ENCODE data around the gene MYCT1.

DNA sequence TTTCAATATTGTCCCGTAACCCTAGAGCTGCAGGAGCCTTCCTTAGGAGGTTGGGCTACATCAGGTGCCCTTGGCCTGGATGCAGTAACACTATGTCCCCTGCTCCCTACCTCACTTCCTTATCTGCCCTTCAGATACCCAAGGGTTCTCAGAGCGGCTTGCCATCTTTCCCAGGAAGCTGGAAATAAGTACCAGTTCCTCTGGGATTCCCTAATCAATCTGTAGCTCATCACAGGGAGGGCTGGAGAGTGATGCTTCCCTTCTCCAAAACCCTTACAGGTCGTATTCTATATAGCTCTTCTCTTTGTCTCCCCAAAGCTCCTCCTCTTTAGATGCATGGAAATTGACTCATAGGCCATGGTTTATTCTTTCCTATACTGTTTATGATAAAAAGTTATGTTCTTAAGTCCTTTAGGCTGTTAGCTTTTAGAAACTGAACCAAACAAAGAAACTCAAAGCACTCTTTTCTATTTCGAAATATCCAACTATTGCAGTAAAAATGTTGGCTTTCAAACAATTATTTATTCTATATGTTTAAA, 4.2 kb downstream of the MYCT1 start:
- TF ChIP-seq, protein P1, sequence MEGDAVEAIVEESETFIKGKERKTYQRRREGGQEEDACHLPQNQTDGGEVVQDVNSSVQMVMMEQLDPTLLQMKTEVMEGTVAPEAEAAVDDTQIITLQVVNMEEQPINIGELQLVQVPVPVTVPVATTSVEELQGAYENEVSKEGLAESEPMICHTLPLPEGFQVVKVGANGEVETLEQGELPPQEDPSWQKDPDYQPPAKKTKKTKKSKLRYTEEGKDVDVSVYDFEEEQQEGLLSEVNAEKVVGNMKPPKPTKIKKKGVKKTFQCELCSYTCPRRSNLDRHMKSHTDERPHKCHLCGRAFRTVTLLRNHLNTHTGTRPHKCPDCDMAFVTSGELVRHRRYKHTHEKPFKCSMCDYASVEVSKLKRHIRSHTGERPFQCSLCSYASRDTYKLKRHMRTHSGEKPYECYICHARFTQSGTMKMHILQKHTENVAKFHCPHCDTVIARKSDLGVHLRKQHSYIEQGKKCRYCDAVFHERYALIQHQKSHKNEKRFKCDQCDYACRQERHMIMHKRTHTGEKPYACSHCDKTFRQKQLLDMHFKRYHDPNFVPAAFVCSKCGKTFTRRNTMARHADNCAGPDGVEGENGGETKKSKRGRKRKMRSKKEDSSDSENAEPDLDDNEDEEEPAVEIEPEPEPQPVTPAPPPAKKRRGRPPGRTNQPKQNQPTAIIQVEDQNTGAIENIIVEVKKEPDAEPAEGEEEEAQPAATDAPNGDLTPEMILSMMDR (IDR thresholded peaks at IDR 0.05) = no peak
- TF ChIP-seq POLR2AphosphoS5 (IDR thresholded peaks at IDR 0.05) = no peak

All from breast epithelium (tissue), 3 donors.